GM21529 (cell line): ENCODE data around the gene UMAD1.
A peak's percentile ranks its signal among the peaks of the same experiment; 100 is the strongest.
"Not testable (repeated sequence)": the region's sequence is repeated elsewhere in the genome, so short reads cannot be mapped to it uniquely, and the experiment has no call there.

ENCODE experiments used
- ATAC-seq: cut with Tn5 transposase; IDR thresholded peaks from one replicate; pipeline ENCODE4 v1.9.1; 2021; ENCODE audit not compliant: unreplicated experiment

UMAD1 gene

GRCh38 chr7:7821517-7821916 lies 181.0 kb downstream of the UMAD1 start:
- no peak for ATAC-seq

GRCh38 chr7:7825294-7825693 lies 184.7 kb downstream of the UMAD1 start:
- not testable (repeated sequence) for ATAC-seq

GRCh38 chr7:7829667-7830066 lies 189.1 kb downstream of the UMAD1 start:
- ATAC-seq = no peak

GRCh38 chr7:7830122-7830878 lies 189.7 kb downstream of the UMAD1 start:
- no peak for ATAC-seq

- ATAC-seq = no peak
Measured at GRCh38 chr7:7832518-7832917, 192.0 kb downstream of the UMAD1 start.

- ATAC-seq = no peak
Measured at GRCh38 chr7:7834761-7835160, 194.2 kb downstream of the UMAD1 start.

- ATAC-seq = no peak
Measured at GRCh38 chr7:7841027-7841426, 200.5 kb downstream of the UMAD1 start.

GRCh38 chr7:7843240-7843639 lies 202.7 kb downstream of the UMAD1 start:
- no peak for ATAC-seq

GRCh38 chr7:7843972-7844371 lies 203.4 kb downstream of the UMAD1 start:
- ATAC-seq = no peak

GRCh38 chr7:7848246-7848645 lies 207.7 kb downstream of the UMAD1 start:
- ATAC-seq = peak; percentile 85

GRCh38 chr7:7848892-7849291 lies 208.3 kb downstream of the UMAD1 start:
- no peak for ATAC-seq

- no peak for ATAC-seq
Measured at GRCh38 chr7:7850150-7850549, 209.6 kb downstream of the UMAD1 start.

GRCh38 chr7:7851381-7851780 lies 210.8 kb downstream of the UMAD1 start:
- no peak for ATAC-seq

GRCh38 chr7:7851991-7852390 lies 211.4 kb downstream of the UMAD1 start:
- ATAC-seq = no peak

- ATAC-seq = peak; percentile 64
Measured at GRCh38 chr7:7857143-7857583, 216.6 kb downstream of the UMAD1 start.

GRCh38 chr7:7858559-7858958 lies 218.0 kb downstream of the UMAD1 start:
- ATAC-seq = no peak

- ATAC-seq = no peak
Measured at GRCh38 chr7:7859411-7859810, 218.9 kb downstream of the UMAD1 start.

- no peak for ATAC-seq
Measured at GRCh38 chr7:7861211-7861633, 220.7 kb downstream of the UMAD1 start.

- no peak for ATAC-seq
Measured at GRCh38 chr7:7862393-7862792, 221.8 kb downstream of the UMAD1 start.

- ATAC-seq = peak; percentile 61
Measured at GRCh38 chr7:7867846-7868571, 227.5 kb downstream of the UMAD1 start.

- peak; percentile 52 for ATAC-seq
Measured at GRCh38 chr7:7868572-7868899, 228.0 kb downstream of the UMAD1 start.

GRCh38 chr7:7869036-7869435 lies 228.5 kb downstream of the UMAD1 start:
- peak; percentile 2 for ATAC-seq
